Left ventricle myocardium inferior (tissue), 1 donor: ENCODE measurements around the gene NT5C1B. TPM values are rescaled to one million over a fixed set of nuclear protein-coding genes. Genes with fewer than 3 reads are reported as not detected.

Experiments
- DNase-seq: peaks from one replicate; pipeline ENCODE4 v3.0.0-alpha.2; 2020
- H3K27ac ChIP-seq: fragments of 200-600 bp; replicated peaks from 2 replicates; pipeline ENCODE4 v1.8.0; 2021
- H3K27me3 ChIP-seq: fragments of 200-600 bp; 2 replicates; pipeline ENCODE4 v1.8.0; 2021; ENCODE audit warnings: low read depth
- H3K36me3 ChIP-seq: fragments of 200-600 bp; 2 replicates; pipeline ENCODE4 v1.8.0; 2021
- H3K4me1 ChIP-seq: fragments of 200-600 bp; 2 replicates; pipeline ENCODE4 v1.8.0; 2021
- H3K4me3 ChIP-seq: fragments of 200-600 bp; 2 replicates; pipeline ENCODE4 v1.8.0; 2021; ENCODE audit warnings: mild to moderate bottlenecking, moderate library complexity
- H3K9me3 ChIP-seq: fragments of 200-600 bp; replicated peaks from 2 replicates; pipeline ENCODE4 v1.8.0; 2021
- intact Hi-C: fragments of 100-400 bp; cut with micrococcal nuclease; formaldehyde crosslinking; loops from one replicate; pipeline ENCODE4 v1.11.0; 2022
- total RNA-seq: library from RNA; stranded (reverse); fragmentation: NEBNext Ultra II Directional; extraction: Animal tissue kit (Norgen Biotek cat#: 25700); gene quantifications from one replicate; pipeline ENCODE4 v1.2.1, GENCODE V29; 2021
- TF ChIP-seq, protein P1 (sequence below): fragments of 200-600 bp; IDR thresholded peaks from 2 replicates; pipeline ENCODE4 v1.8.0; 2021; ENCODE audit warnings: antibody characterized with exemption, mild to moderate bottlenecking, borderline replicate concordance
- donor health status: DM: no; HTN: yes; CAD: no; lungs with severe emphysema.

Gene NT5C1B
- total RNA-seq, 1 donor from 2014 or later, result not detected

DNA sequence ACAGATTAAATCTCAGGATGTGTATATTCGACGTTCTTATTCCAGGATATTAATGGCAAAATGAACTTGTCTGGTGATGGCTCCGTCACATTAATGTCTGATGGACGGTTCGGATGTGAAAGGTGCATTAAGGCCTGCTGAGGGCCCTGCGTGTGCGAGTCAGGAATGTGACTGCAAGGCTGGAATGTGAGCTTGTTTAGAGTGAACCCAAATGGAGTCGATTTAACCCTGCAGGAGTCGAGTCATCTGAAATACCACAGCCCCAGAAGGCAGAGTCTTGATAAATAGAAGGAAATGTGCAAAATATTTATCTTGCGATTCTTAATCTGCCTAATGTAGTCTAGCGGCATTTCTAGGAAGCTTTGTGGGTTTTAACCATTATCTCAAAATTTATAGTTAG is 73.3 kb downstream of the NT5C1B start:
- intact Hi-C loops, result no loop called here
- DNase-seq, result no peak
- TF ChIP-seq, protein P1, sequence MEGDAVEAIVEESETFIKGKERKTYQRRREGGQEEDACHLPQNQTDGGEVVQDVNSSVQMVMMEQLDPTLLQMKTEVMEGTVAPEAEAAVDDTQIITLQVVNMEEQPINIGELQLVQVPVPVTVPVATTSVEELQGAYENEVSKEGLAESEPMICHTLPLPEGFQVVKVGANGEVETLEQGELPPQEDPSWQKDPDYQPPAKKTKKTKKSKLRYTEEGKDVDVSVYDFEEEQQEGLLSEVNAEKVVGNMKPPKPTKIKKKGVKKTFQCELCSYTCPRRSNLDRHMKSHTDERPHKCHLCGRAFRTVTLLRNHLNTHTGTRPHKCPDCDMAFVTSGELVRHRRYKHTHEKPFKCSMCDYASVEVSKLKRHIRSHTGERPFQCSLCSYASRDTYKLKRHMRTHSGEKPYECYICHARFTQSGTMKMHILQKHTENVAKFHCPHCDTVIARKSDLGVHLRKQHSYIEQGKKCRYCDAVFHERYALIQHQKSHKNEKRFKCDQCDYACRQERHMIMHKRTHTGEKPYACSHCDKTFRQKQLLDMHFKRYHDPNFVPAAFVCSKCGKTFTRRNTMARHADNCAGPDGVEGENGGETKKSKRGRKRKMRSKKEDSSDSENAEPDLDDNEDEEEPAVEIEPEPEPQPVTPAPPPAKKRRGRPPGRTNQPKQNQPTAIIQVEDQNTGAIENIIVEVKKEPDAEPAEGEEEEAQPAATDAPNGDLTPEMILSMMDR, result no peak
- Histone ChIP-seq H3K4me3 (no peak overlapping the region), H3K27me3 (no peaks in the 10 kb centered on the region), H3K36me3 (no peaks in the 10 kb centered on the region), H3K27ac (no peak overlapping the region), H3K9me3 (no peaks in the 10 kb centered on the region), H3K4me1 (peaks cover 38% of the 10 kb centered on the region)

DNA sequence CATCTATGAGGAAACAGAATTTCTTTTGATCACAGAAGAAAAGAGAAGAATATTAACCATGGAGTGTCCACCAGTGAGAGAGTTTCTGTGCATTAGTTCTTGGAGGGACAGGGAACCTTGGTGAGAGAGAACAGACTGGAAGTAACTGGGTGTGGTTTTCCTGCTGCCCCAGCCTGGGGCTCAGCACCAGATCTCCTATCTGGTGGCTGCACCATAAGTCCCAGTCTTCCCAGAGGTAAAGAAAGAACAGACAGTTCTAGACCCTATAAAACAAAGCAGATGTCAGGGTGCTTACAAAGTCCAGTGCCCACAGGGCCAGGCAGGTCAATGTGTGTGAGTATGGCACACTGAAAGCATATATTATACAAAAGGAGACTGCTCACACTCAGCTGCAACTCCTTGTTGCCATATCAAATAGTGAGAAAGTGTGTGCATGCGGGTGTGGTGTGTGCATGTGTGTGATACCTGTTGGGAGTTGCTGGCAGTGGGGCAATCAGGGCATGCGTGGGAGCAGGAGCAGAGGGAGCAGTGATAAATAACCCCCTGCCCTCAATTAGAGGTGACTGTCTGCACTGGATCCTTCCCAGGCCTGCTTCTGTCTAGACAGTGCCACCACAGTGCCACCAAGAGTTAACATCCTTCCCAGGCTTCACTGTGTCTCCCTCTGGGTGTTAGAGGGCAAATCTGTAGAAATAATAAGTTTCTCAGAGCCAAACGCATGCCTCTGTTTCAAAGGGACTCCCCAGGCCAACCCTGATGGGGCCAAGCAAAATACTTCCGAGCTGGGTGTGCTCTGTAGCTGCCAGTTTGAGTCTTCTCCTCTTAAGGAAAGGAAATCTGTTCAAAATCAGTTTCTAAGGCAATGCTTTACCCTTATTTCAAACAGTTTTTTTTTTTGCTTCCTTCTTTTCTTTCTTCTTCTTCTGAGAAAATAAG is 74.6 kb downstream of the NT5C1B start:
- intact Hi-C loops, result no loop called here
- Histone ChIP-seq H3K27me3 (no peaks in the 10 kb centered on the region), H3K36me3 (no peaks in the 10 kb centered on the region), H3K9me3 (no peaks in the 10 kb centered on the region), H3K27ac (no peak overlapping the region), H3K4me3 (no peak overlapping the region), H3K4me1 (peaks cover 27% of the 10 kb centered on the region)
- no peak for DNase-seq
- TF ChIP-seq, protein P1, result no peak

Other genes starting within 250 kb of the NT5C1B start
- gene RDH14, start 28.9 kb downstream of the NT5C1B start, total RNA-seq, result 42.6 TPM